ENCODE measurements around the gene MAP10.
"Not testable (repeated sequence)": the region's sequence is repeated elsewhere in the genome, so short reads cannot be mapped to it uniquely, and the experiment has no call there.

MAP10 gene

GRCh38 chr1:232780354-232780753 lies 24.9 kb upstream of the MAP10 start:
- Histone ChIP-seq H3K36me3 (ENCODE audit: control insufficient read depth, insufficient read depth, low read length) (no peaks in the 10 kb centered on the region), H3K4me1 (ENCODE audit: control insufficient read depth, insufficient read depth, low read length) (no peaks in the 10 kb centered on the region), H3K27me3 (ENCODE audit: control insufficient read depth, insufficient read depth, low read length) (no peaks in the 10 kb centered on the region), H3K9me3 (ENCODE audit: control insufficient read depth, low read length) (no peaks in the 10 kb centered on the region), H3K9ac (ENCODE audit: low read length) (no peak overlapping the region), H3K4me3 (ENCODE audit: low read length) (no peak overlapping the region)

GRCh38 chr1:232784794-232785193 lies 20.4 kb upstream of the MAP10 start:
- Histone ChIP-seq H3K27me3 (ENCODE audit: control insufficient read depth, insufficient read depth, low read length) (no peaks in the 10 kb centered on the region), H3K4me1 (ENCODE audit: control insufficient read depth, insufficient read depth, low read length) (no peaks in the 10 kb centered on the region), H3K9ac (ENCODE audit: low read length) (no peak overlapping the region), H3K9me3 (ENCODE audit: control insufficient read depth, low read length) (no peaks in the 10 kb centered on the region), H3K4me3 (ENCODE audit: low read length) (no peak overlapping the region), H3K36me3 (ENCODE audit: control insufficient read depth, insufficient read depth, low read length) (no peaks in the 10 kb centered on the region)

- not testable (repeated sequence) for H3K4me3 ChIP-seq (ENCODE audit: low read length); H3K9ac ChIP-seq (ENCODE audit: low read length); H3K27me3 ChIP-seq (ENCODE audit: control insufficient read depth, insufficient read depth, low read length); H3K36me3 ChIP-seq (ENCODE audit: control insufficient read depth, insufficient read depth, low read length); H3K4me1 ChIP-seq (ENCODE audit: control insufficient read depth, insufficient read depth, low read length); H3K9me3 ChIP-seq (ENCODE audit: control insufficient read depth, low read length)
These were observed 19.6 kb upstream of the MAP10 start for GRCh38 chr1:232785630-232786029.

- no peaks in the 10 kb centered on the region for H3K27me3 ChIP-seq (ENCODE audit: control insufficient read depth, insufficient read depth, low read length)
- no peaks in the 10 kb centered on the region for H3K4me1 ChIP-seq (ENCODE audit: control insufficient read depth, insufficient read depth, low read length)
- H3K36me3 ChIP-seq (ENCODE audit: control insufficient read depth, insufficient read depth, low read length) = no peaks in the 10 kb centered on the region
- no peak overlapping the region for H3K4me3 ChIP-seq (ENCODE audit: low read length)
- H3K9me3 ChIP-seq (ENCODE audit: control insufficient read depth, low read length) = no peaks in the 10 kb centered on the region
- no peak overlapping the region for H3K9ac ChIP-seq (ENCODE audit: low read length)
These were observed 18.3 kb upstream of the MAP10 start for GRCh38 chr1:232786845-232787455.

GRCh38 chr1:232788235-232788872 lies 16.9 kb upstream of the MAP10 start:
- no peak overlapping the region for H3K9ac ChIP-seq (ENCODE audit: low read length)
- no peak overlapping the region for H3K4me3 ChIP-seq (ENCODE audit: low read length)
- H3K4me1 ChIP-seq (ENCODE audit: control insufficient read depth, insufficient read depth, low read length) = no peaks in the 10 kb centered on the region
- no peaks in the 10 kb centered on the region for H3K27me3 ChIP-seq (ENCODE audit: control insufficient read depth, insufficient read depth, low read length)
- H3K9me3 ChIP-seq (ENCODE audit: control insufficient read depth, low read length) = no peaks in the 10 kb centered on the region
- no peaks in the 10 kb centered on the region for H3K36me3 ChIP-seq (ENCODE audit: control insufficient read depth, insufficient read depth, low read length)

- no peaks in the 10 kb centered on the region for H3K27me3 ChIP-seq (ENCODE audit: control insufficient read depth, insufficient read depth, low read length)
- H3K36me3 ChIP-seq (ENCODE audit: control insufficient read depth, insufficient read depth, low read length) = no peaks in the 10 kb centered on the region
These were observed 15.6 kb upstream of the MAP10 start for GRCh38 chr1:232789651-232790050.

GRCh38 chr1:232792949-232793348 lies 12.3 kb upstream of the MAP10 start:
- H3K4me3 ChIP-seq (ENCODE audit: low read length) = no peak overlapping the region
- H3K4me1 ChIP-seq (ENCODE audit: control insufficient read depth, insufficient read depth, low read length) = peaks cover 12% of the 10 kb centered on the region
- H3K36me3 ChIP-seq (ENCODE audit: control insufficient read depth, insufficient read depth, low read length) = no peaks in the 10 kb centered on the region
- no peaks in the 10 kb centered on the region for H3K9me3 ChIP-seq (ENCODE audit: control insufficient read depth, low read length)
- H3K27me3 ChIP-seq (ENCODE audit: control insufficient read depth, insufficient read depth, low read length) = no peaks in the 10 kb centered on the region
- no peak overlapping the region for H3K9ac ChIP-seq (ENCODE audit: low read length)

More at GRCh38 chr1:232789651-232790050, 15.6 kb upstream of the MAP10 start:
- Histone ChIP-seq H3K4me1 (ENCODE audit: control insufficient read depth, insufficient read depth, low read length) (peaks cover 8% of the 10 kb centered on the region), H3K9me3 (ENCODE audit: control insufficient read depth, low read length) (no peaks in the 10 kb centered on the region), H3K4me3 (ENCODE audit: low read length) (no peak overlapping the region), H3K9ac (ENCODE audit: low read length) (no peak overlapping the region)

GRCh38 chr1:232793944-232794343 lies 11.3 kb upstream of the MAP10 start:
- H3K27me3 ChIP-seq (ENCODE audit: control insufficient read depth, insufficient read depth, low read length) = no peaks in the 10 kb centered on the region
- no peak overlapping the region for H3K4me3 ChIP-seq (ENCODE audit: low read length)
- no peak overlapping the region for H3K9ac ChIP-seq (ENCODE audit: low read length)
- H3K4me1 ChIP-seq (ENCODE audit: control insufficient read depth, insufficient read depth, low read length) = peaks cover 13% of the 10 kb centered on the region
- H3K36me3 ChIP-seq (ENCODE audit: control insufficient read depth, insufficient read depth, low read length) = no peaks in the 10 kb centered on the region
- no peaks in the 10 kb centered on the region for H3K9me3 ChIP-seq (ENCODE audit: control insufficient read depth, low read length)

GRCh38 chr1:232795497-232796053 lies 9.6 kb upstream of the MAP10 start:
- no peak overlapping the region for H3K4me3 ChIP-seq (ENCODE audit: low read length)
- H3K4me1 ChIP-seq (ENCODE audit: control insufficient read depth, insufficient read depth, low read length) = peaks cover 13% of the 10 kb centered on the region

GRCh38 chr1:232797856-232798510 lies 7.2 kb upstream of the MAP10 start:
- no peaks in the 10 kb centered on the region for H3K9me3 ChIP-seq (ENCODE audit: control insufficient read depth, low read length)
- H3K36me3 ChIP-seq (ENCODE audit: control insufficient read depth, insufficient read depth, low read length) = no peaks in the 10 kb centered on the region
- H3K4me3 ChIP-seq (ENCODE audit: low read length) = no peak overlapping the region
- H3K27me3 ChIP-seq (ENCODE audit: control insufficient read depth, insufficient read depth, low read length) = no peaks in the 10 kb centered on the region
- peaks cover 13% of the 10 kb centered on the region for H3K4me1 ChIP-seq (ENCODE audit: control insufficient read depth, insufficient read depth, low read length)
- no peak overlapping the region for H3K9ac ChIP-seq (ENCODE audit: low read length)

More at GRCh38 chr1:232795497-232796053, 9.6 kb upstream of the MAP10 start:
- no peak overlapping the region for H3K9ac ChIP-seq (ENCODE audit: low read length)
- H3K9me3 ChIP-seq (ENCODE audit: control insufficient read depth, low read length) = no peaks in the 10 kb centered on the region
- H3K36me3 ChIP-seq (ENCODE audit: control insufficient read depth, insufficient read depth, low read length) = no peaks in the 10 kb centered on the region
- H3K27me3 ChIP-seq (ENCODE audit: control insufficient read depth, insufficient read depth, low read length) = no peaks in the 10 kb centered on the region

GRCh38 chr1:232798920-232799319 lies 6.3 kb upstream of the MAP10 start:
- Histone ChIP-seq H3K9me3 (ENCODE audit: control insufficient read depth, low read length) (no peaks in the 10 kb centered on the region), H3K4me1 (ENCODE audit: control insufficient read depth, insufficient read depth, low read length) (peaks cover 7% of the 10 kb centered on the region), H3K27me3 (ENCODE audit: control insufficient read depth, insufficient read depth, low read length) (no peaks in the 10 kb centered on the region), H3K9ac (ENCODE audit: low read length) (no peak overlapping the region), H3K36me3 (ENCODE audit: control insufficient read depth, insufficient read depth, low read length) (no peaks in the 10 kb centered on the region), H3K4me3 (ENCODE audit: low read length) (no peak overlapping the region)

GRCh38 chr1:232806186-232806510 lies 932 bp downstream of the MAP10 start:
- Histone ChIP-seq H3K9me3 (ENCODE audit: control insufficient read depth, low read length) (no peaks in the 10 kb centered on the region), H3K27me3 (ENCODE audit: control insufficient read depth, insufficient read depth, low read length) (no peaks in the 10 kb centered on the region), H3K36me3 (ENCODE audit: control insufficient read depth, insufficient read depth, low read length) (no peaks in the 10 kb centered on the region), H3K9ac (ENCODE audit: low read length) (peak overlapping the region; percentile 84), H3K4me1 (ENCODE audit: control insufficient read depth, insufficient read depth, low read length) (peaks cover 12% of the 10 kb centered on the region), H3K4me3 (ENCODE audit: low read length) (peak overlapping the region; percentile 46)

All from mucosa of stomach (tissue), 1 donor.